Activated CD8-positive, alpha-beta memory T cell treated with anti-CD3 and anti-CD28 coated beads for 1 hour (primary cell): Measurements from ENCODE around the gene BRF1.
A peak's percentile ranks its signal among the peaks of the same experiment; 100 is the strongest.
"Not testable (repeated sequence)": the region's sequence is repeated elsewhere in the genome, so short reads cannot be mapped to it uniquely, and the experiment has no call there.

ENCODE experiments used
- DNase-seq, 2 donors: peaks; one replicate each; pipeline ENCODE4 v3.0.0-alpha.2; 2020; ENCODE audit warnings: low read depth in 1 of 2; ENCODE audit errors: extremely low read depth in 1 of 2

The BRF1 gene

DNA sequence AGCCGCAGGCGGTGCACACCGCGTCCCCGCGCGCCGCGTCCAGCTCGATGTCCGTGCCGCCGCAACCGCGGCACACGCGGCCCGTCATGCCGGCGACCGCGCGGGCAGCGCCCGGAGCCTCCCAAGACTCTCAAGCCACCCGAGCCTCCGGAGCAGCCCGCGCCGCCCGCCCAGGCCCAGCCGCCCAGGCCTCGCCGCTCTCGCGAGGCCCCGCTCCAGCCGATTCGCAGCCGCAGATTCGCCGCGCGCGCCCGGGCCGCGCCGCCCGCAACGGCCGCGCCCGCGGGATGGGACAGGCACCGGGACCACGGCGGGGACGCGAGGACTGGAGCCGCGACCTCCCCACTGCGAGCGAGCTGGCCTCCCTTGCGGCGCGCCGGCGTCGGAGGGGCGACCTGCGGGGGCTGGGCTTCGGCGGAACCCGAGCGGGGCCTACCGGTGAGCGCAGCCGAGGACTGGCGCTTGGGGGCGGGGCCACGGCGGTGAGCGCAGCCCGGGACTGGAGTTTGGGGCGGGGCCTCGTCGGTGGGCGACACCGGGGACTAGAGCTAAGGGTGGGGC is at the start of gene BRF1:
Gene BRF1, minus strand, starts transcription at position 460 of the 561 bp plus-strand sequence. Its CDS starts 372 bp downstream, at position 88.
- DNase-seq: peak; percentile 91 to 96

GRCh38 chr14:105349992-105350391 is 49.2 kb upstream of the BRF1 start:
- DNase-seq: no peak

DNA sequence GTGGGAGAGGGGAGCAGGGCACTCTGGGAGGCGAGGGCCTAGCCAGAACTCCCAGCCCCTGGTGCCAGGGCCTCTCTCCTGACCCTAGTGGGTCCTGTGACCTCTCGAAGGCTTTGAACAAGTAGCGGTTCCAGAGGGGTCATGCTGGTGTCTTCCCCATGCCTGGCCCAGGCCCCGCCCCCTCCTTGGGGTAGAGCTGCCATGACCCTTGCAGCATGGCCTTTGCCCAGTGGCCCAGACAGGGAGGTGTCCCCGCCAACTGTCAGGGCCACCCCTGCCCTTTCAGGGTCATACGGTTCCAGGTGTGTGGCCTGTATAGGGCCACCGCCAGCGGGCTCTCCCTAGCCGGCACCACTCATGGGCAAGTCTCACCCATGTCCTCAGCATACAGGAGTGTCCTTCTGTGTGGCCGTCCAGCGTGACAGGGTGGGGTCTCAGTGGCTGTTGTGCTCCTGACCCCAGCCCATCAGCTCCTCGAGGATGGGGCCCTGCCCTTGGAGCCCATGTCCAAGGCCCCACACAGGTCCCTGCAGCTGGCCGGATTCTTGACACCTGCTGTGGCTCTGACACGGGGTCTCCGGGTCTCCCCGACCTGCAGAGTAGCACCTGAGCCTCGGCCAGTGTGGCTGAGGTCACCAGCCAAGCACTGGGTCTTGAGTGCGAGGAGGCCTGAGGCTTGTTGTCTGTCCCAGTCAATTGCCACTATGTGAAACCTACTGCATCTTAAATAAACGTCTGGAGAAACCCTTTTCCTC is 48.3 kb upstream of the BRF1 start:
- no peak for DNase-seq

- DNase-seq: no peak
Measured at GRCh38 chr14:105348169-105348944, 47.6 kb upstream of the BRF1 start.

DNA sequence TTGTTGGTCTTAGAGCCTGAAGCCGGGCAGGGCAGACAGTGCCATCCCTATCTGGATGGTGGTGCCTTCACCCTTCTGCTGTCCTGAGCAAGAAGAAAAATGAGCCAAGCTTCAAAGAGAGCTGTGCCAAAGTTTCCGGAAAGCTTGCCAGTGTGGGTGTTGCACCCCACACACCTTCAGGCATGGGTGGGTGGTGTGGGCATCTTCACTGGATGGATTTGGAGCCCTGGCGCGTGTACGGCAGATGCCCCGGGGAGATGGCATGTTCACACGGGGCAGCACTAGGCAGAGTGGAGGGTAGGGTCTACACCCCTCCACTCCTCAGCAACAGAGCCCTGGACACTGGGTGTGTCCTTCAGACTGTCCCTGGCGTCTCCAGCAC is 46.8 kb upstream of the BRF1 start:
- DNase-seq: no peak

GRCh38 chr14:105346876-105347586 is 46.2 kb upstream of the BRF1 start:
- DNase-seq: no peak

- no peak for DNase-seq
Measured at GRCh38 chr14:105346200-105346533, 45.4 kb upstream of the BRF1 start.

DNA sequence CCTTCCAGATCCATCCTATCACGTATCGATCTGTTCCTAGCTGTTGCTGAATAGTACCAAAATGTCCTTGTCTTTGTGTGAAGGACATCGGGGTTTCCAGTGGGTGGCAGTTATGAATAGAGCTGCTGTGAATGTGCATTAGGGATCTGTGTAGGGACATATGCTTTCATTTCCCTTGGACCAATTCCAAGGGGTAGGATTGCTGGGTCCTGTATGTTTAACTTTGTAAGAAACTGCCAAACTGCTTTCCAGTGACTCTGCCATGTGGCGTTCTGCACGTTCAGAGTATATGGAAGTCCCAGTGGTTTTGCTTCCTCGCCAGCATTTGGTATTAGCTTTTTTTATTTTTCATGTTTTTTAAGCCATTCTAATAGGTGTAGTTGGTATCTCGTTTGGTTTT is 42.4 kb upstream of the BRF1 start:
- no peak for DNase-seq

- DNase-seq: no peak
Measured at GRCh38 chr14:105340821-105341733, 40.3 kb upstream of the BRF1 start.

DNA sequence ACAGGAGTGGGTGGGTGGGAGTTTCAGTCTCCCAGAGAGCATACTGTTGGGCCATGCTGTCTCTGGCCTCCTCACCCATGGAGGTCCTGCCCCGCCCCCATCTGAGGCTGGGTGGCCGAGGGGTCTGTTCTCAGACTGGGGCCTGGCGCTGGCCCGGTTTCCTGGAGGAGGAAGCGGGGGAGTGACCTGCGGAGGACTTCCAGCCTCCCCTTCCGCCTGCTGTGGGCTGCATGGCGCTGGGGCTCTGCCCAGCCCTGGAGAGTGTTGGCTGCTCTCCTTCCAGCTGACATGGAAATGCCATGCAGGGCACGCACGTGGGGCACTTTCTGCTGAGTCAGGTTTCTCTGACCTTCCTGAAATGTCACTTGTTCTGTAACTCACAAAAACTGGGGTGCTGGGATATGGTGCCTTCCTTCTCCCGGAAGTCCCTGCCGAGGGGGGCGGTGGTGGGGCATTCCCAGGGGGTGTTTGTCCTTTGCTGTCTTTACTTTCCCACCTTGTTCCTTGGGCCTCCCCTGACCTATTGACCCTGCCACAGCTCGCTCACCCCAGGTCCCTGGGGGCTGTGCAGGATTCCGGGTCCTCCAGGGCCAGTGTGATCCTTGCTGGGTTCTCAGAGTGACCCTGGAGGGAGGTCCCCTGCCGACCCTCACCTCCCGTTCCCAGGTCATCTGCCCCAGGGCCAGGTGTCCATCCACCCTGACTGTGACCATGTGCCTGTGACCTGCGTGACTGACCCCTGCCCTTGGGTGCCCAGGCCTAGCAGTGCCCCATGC is 37.4 kb upstream of the BRF1 start:
- DNase-seq: no peak

DNA sequence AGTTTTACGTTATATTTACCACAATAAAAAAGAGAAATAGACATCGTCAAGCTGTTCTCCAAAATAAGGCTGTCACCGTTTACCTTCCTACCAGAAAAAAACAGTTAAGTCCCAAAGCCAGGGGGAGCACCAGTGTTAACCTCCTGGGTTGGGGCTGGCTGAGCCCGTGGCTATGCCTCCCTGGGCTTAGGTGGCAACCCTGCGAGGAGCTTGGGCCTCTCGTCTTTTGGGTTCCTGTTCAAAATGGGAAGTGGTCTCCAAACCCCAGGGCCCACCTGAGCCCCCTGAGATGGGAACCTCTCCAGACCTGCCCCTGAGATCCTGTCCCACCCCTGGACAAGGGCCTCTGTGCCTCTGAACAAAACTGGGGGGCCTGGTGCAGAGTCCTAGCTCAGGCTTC is 36.6 kb upstream of the BRF1 start:
- DNase-seq: no peak

GRCh38 chr14:105336477-105337287 is 35.9 kb upstream of the BRF1 start:
- no peak for DNase-seq

DNA sequence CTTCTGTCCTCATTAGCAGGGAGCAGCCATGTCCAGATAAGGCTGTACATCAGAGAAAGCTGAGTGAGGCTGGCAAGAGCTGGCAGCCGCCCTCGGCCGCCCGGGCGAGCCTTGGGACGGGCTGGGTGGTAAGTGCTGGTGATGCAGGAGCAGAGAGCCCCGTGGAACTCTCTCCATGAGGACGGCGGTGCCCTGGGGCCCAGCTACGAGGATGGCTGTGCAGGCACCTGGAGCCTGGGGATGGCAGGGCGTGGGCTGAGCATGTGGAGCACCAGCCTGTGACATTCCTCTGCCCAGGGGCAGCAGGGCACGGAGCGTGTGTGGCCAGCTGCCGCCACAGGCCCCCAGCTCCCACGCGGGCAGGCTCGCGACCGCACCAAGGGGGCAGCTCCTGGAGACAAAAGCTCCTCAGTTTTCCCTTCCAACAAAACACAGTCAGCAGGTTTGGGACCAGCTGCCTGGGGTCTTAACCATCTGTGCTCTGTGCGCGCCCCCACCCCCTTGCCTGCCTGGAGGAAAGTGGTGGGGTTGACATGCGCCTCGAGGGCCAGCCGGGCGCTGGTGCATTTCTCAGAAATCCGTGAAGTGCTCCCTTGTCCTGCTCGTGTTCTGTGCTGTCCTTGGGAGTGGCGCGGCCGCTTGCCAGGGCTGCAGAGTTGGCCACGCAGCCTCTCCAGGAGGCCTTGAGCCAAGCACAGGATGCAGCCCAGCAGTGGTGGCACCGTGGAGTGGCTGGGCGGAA is 35.1 kb upstream of the BRF1 start:
- DNase-seq: no peak

- not testable (repeated sequence) for DNase-seq
Measured at GRCh38 chr14:105335231-105335542, 34.4 kb upstream of the BRF1 start.

GRCh38 chr14:105334383-105335230 is 33.8 kb upstream of the BRF1 start:
- DNase-seq: no peak

- no peak for DNase-seq
Measured at GRCh38 chr14:105333613-105334364, 33.0 kb upstream of the BRF1 start.

- DNase-seq: no peak
Measured at GRCh38 chr14:105333020-105333490, 32.3 kb upstream of the BRF1 start.
